Measurements from ENCODE around the gene RASL12.
A peak's percentile ranks its signal among the peaks of the same experiment; 100 is the strongest.
"Not testable (repeated sequence)": the region's sequence is repeated elsewhere in the genome, so short reads cannot be mapped to it uniquely, and the experiment has no call there.

Gene RASL12

DNA sequence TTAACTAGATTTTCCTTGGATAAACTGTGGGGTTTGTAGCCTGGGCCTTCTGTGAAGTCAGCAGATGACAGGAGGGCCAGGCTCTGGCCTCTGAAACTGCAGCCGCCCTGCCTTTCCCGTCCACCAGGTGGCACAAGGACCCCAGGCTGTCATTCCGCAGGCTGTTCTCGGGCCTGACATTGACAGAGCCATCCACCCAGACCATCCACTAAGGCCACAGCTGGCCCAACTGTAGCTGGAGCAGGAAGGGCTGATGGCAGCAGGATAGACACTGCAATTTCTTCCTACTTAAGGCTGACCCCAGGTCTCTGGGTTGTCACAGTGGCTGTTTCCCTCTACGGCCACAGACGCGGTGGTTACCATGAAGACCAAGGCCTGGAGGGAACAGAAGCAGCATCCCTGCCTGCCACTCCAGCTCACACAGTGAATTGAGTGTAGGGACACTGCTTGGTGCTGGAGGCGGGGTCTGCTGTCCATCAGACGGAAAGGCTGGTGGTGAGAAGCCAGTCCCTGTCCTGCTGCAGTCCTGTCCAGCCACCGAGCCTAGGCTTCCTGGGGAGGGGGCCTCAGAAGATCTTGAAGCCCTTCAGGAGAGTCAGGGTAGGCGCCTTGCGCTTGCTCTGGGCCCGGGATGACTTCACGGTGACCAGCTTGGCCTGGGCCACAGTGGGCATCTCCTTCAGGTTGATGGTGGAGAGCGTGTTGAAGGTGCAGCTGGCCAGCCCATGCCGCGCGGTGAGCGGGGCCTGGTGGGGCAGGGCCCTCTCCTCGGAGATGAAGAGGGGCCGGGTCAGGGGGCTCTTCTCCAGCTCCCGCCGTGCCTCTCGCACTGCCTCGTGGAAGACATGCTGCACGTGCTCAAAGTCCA lies 13.2 kb downstream of the RASL12 start:
- peak; percentile 76 for DNase-seq

DNA sequence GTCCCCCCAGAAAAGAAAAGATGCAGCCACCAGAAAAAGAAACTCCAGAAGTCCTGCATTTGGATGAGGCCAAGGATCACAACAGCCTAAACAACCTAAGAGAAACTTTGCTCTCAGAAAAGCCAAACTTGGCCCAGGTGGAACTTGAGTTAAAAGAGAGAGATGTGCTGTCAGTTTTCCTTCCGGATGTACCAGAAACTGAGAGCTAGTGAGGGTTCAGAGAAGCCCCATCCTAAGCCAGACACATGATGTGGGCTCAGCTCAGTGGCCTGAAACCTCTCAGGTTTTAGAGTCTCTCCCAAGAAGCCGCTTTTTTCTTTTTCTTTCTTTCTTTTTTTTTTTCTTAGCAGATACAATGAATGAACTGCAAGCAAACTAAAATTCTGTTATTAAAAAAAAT lies 14.8 kb downstream of the RASL12 start:
- DNase-seq = no peak

DNA sequence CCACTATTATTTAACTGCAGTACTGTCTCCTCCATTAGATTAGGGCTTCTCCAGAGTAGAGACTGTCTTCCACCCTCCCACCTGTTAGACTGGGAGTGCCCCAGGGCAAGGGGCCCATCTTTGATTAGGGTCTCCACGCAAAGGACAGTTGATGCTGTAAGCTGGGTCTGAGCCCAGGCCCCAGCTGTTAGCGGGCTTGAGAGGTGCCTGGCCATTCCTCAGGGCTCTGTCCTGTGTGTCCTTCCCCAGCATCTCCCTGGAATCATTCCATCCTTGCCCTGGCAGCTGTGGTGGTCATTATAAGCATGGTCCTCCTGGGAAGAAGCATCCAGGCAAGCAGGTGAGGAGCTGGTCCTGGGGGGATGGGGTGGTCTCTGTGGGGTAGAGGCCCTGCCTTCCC lies 16.5 kb downstream of the RASL12 start:
- no peak for DNase-seq

DNA sequence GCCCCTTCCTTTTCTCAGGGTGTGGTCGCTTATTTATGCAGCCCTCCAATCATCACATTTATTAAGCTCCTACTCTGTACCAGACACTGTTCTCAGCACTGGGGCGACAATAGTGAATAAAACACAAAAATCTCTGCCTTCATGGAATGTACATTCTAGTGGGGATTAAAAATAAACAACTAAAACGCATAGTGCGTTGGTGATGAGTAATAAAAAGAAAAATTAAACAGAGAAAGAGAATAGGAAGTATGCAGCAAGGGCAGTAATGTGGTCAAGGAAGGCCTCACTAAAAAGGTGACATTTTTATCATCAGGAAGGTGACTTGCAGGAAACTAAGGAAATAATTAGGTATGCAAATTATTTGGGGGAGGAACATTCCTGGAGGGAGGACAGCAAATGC lies 17.5 kb downstream of the RASL12 start:
- DNase-seq = no peak

DNA sequence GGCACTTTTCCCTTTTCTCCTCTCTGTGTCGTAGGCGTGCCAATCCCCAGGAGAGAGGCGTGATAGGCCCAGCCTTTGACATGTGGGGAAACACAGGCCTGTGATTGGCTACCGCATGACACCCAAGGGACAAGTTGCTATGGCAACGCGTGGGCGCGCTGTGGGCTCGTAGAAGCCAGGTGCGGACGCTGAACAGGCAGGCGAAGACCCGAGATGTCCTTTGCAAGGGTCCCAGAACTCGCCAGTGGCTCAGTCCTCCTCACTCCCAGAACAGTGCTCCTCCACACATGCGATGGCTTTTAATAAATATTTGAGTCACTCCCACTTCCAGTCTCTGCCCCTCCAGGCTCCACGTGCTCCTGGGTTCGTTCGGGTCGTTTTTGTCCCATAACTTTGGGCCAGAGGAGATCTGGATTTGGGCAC lies 18.4 kb downstream of the RASL12 start:
- DNase-seq = peak; percentile 100

DNA sequence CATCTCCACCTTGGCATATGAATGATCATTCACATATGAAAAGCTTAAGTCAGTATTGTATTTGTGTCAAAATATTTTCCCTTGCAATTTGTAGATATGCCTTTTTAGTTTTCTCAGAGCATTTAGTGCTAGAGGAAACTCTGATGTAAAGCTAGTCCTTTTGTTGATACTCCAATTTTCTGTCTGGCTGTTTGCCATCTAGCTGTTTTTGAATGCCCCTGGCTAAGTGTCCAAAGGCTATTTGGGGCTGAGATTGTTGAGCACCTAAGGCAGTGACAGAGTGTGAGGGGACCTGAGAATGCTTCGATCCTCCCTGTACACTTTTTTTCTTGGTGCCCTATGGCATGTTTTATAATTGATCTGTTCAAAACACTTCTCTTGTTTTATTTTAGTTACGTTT lies 19.6 kb downstream of the RASL12 start:
- DNase-seq = peak; percentile 59

DNA sequence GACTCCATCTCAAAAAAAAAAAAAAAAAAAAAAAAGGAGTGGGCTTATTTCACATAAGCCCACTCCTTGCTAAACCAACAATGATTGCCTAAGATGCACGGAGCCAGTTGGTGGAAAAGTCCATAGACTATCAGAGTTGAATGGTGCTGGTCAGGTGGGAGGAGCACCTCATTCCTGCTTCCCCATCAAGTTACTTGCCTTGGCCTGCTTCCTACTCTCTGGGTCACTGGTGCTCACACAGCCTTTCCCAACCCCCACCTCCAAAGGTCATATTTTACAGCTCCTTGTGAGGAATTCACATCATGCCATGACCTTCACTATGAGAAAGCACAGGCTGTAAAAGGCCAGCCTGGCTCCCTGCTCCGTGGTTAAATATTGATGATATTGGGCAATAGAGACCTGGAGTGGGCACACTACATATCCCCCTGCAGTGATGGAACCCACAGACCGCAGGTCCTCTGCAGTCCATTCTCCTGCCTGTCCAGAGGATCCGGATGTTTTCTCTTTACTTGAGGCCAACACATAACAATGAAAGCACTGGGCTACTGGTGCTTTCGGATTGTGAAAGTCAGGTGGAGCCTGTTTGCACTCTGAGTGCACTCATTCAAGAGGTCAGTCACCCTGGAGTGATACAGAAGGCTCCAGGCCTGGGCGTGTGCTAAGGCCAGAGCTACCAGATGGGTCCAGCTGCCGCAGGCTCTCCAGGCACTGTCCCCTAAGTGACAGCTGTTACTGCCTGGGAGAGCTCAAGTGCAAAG lies 22.9 kb downstream of the RASL12 start, which contains the start of gene SLC51B:
TSS of gene SLC51B (plus strand) at position 664 of the 758 bp plus-strand sequence. CDS start 4,618 bp downstream, outside the sequence.
- peak; percentile 83 for DNase-seq

DNA sequence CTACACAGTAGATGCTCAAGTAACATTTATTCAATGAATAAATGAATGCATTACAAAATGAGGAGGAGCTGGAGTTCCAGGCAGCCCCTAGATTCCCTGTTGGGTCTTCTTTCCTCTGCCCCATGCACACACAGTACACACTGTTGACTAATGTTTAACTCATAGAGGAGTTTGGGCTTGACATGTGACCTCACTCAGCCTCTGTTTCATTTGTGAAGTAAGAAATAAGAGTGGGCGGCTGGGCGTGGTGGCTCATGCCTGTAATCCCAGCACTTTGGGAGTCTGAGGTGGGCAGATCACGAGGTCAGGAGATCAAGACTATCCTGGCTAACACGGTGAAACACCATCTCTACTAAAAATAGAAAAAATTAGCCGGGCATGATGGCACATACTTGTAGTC lies 23.6 kb downstream of the RASL12 start:
- DNase-seq = not testable (repeated sequence)

DNA sequence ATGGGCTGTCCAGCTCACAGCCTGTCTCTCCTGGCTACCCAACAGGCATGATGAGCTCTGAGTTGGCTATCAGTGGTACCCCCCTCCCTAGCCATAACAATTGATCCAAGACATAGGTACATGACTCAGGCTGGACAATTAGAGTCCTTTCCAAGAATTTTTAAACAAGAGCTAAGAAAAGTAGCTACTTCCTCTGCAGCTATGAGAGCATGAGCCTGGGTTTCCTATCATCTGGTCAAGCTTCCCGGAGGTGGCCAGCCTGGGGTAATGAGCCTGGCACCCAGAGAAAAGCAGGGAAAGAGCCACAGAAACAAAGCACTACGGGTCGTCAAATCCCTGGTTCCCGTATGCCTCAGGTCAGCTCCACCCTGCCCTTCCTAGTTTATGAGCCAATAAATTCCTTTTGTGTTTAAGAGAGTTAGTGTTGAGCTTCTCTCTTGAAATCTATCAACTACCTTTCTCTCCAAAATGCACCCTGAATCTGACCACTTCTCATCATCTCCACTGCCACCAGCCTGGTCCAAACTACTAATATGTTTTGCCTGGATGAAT lies 24.9 kb downstream of the RASL12 start:
- DNase-seq = no peak

DNA sequence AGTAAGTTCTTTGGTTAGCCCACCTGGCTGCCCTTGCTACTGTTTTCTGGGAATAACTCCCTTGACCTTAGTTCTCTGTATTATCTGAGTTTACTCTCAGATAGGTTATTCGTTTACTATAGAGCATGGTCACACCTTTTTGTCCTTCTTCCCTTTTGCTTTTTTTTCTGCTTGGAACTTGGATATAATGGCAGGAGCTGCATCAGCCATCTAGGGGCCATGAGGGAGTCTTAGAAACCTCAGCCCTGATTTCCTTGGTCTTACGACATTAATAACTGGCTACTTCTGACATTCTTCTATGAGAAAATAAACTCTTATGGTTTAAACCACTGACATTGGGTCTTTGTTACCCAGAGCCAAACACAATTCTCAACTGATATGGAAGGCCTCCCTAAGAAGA lies 26.0 kb downstream of the RASL12 start:
- DNase-seq = no peak

DNA sequence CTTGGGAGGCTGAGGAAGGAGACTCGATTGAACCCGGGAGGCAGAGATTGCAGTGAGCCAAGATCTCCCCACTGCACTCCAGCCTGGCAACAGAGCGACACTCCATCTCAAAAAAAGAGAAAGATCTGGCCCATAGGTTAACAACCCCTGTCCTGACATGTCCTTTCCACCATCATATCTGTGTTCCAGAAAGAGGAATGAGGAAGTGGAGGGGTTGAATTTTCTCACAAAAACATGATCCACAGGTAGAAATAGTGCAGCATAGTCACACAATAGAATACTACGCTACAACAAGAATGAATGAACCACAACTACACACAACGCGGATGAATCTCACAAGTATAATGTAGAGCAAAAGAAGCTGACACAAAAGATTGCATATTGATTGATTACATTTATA lies 27.3 kb downstream of the RASL12 start:
- DNase-seq = no peak

DNA sequence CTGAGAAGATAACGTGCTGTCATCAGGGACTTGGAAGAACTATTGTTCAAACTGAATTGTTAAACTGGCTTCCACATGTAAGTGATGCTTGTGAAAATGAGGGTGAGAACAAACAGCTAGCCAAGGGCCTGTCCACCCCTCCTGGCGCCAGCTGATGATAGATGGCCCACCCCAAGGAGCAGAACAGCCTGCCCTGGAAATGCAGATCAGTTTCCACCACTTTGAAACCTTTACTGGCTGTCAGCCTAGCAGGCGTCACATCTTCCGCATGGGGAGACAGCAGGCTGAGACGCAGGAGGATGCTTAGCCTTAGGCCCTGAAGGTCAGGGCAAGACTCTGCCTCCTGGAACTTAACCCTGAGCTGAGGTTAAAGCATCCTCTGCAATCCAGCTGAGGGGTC lies 29.0 kb downstream of the RASL12 start:
- no peak for DNase-seq

DNA sequence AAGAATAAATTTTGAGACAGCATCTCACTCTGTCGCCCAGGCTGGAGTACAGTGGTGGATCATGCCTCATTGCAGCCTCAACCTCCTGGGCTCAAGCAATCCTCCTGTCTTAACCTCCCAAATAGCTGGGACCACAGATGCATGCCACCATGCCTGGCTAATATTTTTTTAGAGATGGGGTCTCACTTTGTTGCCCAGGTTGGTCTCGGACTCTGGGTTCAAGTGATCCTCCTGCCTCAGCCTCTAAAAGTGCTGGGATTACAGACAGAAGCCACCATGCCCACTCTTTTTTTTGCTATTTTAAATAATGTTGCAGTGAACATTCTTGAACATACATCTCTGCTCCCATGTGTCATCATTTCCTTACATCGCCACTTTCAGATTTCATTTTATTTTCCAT lies 29.4 kb downstream of the RASL12 start:
- DNase-seq = no peak

DNA sequence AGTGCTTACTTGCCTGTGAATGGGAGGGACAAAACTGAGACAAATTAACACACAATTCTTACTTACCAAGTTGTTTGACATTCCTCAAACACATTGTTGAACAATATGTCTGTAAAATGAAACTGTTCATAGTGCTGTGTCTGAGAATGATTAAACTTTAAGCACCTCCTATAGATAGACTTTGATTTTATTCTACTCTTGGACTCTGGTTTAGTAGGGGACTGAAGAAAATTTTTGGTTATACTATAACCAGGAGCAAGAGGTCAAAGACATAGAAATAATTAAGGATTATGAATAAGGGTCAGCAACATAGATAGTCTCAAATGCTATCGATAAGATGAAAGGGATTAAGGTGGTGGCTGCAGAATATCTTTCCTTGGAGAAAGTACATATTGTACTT lies 30.5 kb downstream of the RASL12 start:
- no peak for DNase-seq

DNA sequence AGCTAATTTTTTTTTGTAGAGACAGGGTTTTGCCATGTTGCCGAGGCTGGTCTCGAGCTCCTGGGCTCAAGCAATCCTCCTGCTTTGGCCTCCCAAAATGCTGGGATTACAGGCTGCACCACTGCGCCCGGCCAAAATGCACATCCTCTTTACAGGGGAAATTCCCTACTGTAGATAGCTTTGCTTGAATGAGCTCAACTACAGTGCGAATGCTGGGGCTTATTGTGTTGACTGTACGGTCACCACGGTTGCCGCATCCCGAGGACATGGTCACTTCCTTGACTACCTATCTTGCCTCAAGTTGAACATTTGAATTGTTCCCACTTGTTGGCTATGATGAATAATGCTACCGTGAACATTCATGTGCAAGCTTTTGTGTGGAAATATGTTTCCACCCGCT lies 33.1 kb downstream of the RASL12 start:
- no peak for DNase-seq

DNA sequence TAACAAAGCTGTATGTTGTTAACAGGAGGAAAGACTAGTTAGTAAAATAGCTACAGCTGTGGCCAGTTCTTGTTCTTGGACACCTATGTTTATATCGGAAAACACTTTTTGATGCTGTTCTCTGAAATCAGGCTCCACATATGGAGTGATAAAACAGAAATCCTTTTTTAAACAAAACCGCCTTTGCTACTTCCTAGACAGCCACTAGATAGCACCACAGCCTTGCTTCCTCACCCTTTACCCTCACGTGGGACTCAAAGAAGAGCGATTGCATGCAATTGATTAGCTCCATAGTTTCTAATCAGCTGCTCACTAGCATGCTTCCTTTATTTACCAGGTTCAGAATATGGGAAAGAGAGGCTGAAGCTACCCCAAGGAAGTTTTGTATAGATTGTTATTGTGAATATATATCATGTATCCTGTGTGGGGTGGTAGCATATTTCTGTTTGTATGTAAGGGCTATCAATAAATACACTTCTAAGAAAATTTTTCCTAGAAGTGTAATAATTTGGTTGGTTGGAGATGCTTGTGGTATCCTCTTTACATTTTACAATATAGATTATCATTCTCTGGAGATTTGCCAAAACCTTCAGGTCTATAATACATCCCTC lies 34.0 kb downstream of the RASL12 start:
- DNase-seq = peak; percentile 77

DNA sequence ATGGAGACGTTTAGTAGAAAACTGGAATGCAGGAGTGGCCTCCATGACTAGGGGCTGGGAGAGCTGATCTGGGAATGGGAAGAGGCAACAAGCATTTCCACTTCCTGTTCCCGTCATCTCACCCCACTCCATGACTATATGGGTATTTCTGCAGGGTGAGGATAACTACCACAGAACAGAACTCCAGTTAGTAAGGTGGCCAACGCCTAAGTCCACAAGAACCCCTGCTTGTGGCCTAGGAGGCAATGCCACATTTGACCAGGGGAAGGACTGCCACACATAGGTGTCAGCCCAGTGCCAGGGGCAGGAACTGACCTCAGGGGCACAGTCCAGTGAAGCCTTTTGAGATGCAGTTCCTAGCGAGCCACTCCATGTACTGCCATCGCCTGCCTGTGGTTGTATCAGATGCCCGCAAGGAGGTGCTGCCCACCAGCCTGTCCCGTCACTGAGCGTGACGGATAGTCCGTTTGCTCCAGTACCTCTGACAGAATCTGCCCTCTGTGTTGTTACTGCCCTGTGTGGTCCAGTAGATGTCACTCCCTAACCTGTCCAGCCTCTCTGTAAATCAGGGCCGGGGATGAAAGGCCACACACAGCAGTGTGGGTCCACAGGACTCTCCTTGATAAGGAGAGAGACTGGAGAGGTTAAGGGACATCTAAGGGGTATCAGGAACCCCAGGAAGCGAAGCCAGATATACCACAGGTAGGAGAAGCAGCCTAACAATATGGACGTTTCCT lies 34.8 kb downstream of the RASL12 start:
- DNase-seq = peak; percentile 77

DNA sequence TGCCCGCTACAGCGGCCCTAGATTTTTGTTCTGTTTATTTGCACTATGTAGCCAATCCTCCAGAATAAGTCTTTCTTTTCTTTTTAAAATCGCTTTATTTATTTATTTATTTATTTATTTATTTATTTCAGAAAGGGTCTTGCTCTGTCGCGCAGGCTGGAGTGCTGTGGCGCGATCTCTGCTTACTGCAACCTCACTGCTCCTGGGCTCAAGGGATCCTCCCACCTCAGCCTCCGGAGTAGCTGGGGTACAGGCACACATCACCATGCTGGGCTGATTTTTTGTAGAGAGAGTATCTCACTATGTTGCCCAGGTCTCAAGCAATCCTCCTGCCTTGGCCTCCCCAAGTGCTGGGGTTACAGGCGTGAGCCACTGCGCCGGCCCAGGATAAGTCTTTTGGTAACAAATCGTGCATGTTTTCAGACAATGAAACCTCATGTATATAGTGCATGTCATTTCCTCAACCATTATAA lies 38.0 kb downstream of the RASL12 start:
- no peak for DNase-seq

DNA sequence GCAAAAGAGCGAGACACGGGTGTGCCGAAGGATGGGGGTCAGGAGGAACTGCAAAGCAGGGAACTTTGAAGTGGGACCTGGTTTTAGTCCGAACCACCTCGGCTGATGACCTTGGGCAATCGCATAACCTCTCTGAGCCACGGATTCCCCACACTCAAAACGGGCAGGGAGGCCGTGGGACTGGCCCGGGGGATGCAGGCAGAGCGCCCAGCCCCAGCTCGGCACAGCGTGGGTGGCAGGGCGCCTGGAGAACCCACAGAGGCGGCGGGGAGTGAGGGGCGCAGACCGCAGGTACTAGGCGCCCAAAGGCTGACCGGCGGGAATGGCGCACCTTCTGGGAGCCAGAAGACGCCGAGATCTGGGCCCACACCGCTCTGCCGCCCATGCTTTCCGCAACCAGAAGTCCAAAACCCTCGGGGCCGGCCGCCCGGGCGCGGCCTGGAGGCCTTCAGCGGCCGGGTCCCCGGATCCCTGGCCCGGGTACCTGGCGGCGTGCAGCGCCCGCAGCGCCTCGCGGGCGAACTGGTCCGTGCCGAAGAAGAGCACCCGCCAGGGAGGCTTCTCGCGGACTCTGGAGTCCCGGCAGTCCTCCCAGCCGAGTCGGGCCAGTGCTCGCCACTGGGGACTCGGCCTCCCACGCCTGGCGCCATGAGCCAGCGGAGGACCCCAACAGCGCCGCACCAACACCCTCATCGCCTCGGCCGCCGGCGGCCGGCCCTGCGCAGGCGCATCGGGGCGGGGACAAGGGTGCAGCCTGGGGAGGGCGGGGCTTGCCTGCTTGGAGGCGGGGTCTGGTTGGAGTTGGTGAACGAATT lies 38.7 kb downstream of the RASL12 start, which contains the start of gene MTFMT:
TSS of gene MTFMT (minus strand) at position 719 of the 815 bp plus-strand sequence. CDS start at position 693, 26 bp downstream.
- DNase-seq = peak; percentile 94

DNA sequence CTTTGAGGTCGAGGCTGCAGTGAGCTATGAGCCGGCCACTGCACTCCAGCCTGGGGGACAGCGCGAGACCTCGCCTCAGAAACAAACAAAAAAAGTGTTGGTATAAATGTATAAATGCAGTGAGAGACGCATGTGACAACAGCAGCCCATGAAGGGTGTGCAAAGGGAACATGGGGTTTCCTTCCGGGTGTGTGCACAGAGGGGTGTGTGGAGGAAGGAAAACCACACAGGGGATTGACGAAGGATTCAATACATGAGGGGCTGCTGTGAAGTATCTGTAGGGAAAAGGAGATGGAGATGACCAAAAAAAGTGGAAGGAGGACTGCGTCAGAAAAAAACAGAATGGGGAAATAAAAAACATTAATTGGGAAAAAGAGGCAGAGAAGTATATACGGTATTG lies 39.5 kb downstream of the RASL12 start:
- no peak for DNase-seq

DNA sequence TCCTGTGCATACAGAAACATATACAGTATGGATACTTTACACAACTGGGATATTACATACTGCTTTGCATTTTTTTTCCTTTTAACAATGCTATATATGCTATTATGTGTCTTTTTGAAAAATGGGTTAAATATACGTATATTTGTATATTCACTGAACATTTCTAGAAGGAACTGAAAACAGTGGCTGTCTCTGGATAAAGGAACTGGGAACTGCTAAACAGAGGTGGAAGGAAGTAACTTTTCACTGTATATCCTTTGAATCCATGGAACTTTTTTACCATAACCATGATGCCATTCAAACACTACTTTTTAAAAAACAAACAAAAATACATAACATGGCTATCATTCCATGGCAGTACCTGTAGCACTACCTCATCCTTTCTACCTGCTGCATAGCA lies 40.2 kb downstream of the RASL12 start:
- DNase-seq = no peak
